H1 (cell line): Measurements from ENCODE around the gene LAD1. TPM values are rescaled to one million over a fixed set of nuclear protein-coding genes. Genes with fewer than 3 reads are reported as not detected.
A peak's percentile ranks its signal among the peaks of the same experiment; 100 is the strongest.

Experiments used
- CTCF ChIA-PET: fragments of 300-600 bp; sonication (Branson Sonifier 250); formaldehyde crosslinking; loops from one replicate; lab custom pipeline; 2021; ENCODE audit not compliant: partially characterized antibody; lab: Charles Lee
- POLR2A ChIA-PET: fragments of 300-600 bp; sonication (Branson Sonifier 250); formaldehyde crosslinking; loops from one replicate; lab custom pipeline; 2021; ENCODE audit warnings: inconsistent platforms; ENCODE audit not compliant: partially characterized antibody; lab: Charles Lee
- DNase-seq, 2 experiments: peaks; one replicate each; pipeline versions ENCODE4 v3.0.0 to v3.0.0-alpha.2; 2010 to 2022; ENCODE audit warnings: low spot score in 2 of 2, low read depth in 1 of 2, mixed read lengths in 1 of 2
- FAIRE-seq: peaks from 2 replicates; lab custom pipeline; 2011; peaks lifted over from hg19 to GRCh38; lab: Jason Lieb, UNC
- H2AFZ ChIP-seq: 2 replicates; pipeline ENCODE4 v1.8.1; 2012; ENCODE audit warnings: low read length, inconsistent platforms
- H2AK5ac ChIP-seq: 2 replicates; pipeline ENCODE4 v1.6.1; 2013; ENCODE audit warnings: low read depth, low read length
- H2BK120ac ChIP-seq: replicated peaks from 2 replicates; pipeline ENCODE3; 2013; ENCODE audit warnings: low read depth, low read length, inconsistent platforms
- H2BK12ac ChIP-seq: 2 replicates; pipeline ENCODE4 v1.6.1; 2013; ENCODE audit warnings: low read depth, low read length
- H2BK15ac ChIP-seq: 2 replicates; pipeline ENCODE4 v1.6.1; 2013; ENCODE audit warnings: low read length
- H2BK20ac ChIP-seq: 2 replicates; pipeline ENCODE4 v1.6.1; 2013; ENCODE audit warnings: low read length
- H2BK5ac ChIP-seq: 2 replicates; pipeline ENCODE4 v1.6.1; 2013; ENCODE audit warnings: low read depth, low read length
- H3K14ac ChIP-seq: 2 replicates; pipeline ENCODE4 v1.6.1; 2013; ENCODE audit warnings: inconsistent platforms; ENCODE audit not compliant: insufficient read length
- H3K18ac ChIP-seq: 2 replicates; pipeline ENCODE4 v1.6.1; 2013; ENCODE audit warnings: low read length; ENCODE audit errors: extremely low read depth
- H3K23ac ChIP-seq: 2 replicates; pipeline ENCODE4 v1.6.1; 2013; ENCODE audit warnings: inconsistent platforms; ENCODE audit not compliant: insufficient read length
- H3K23me2 ChIP-seq: 2 replicates; pipeline ENCODE4 v1.6.1; 2013; ENCODE audit warnings: low read depth, low read length
- H3K27ac ChIP-seq: 2 replicates; pipeline ENCODE4 v1.6.1; 2011; ENCODE audit warnings: low read depth, low read length, inconsistent platforms
- H3K27me3 ChIP-seq, 4 experiments: replicated peaks in 1 of 4; 1 replicate in 1 of 4; 2 replicates in 3 of 4; pipeline versions ENCODE4 v1.6.1 to v1.8.1; 2011 to 2013; ENCODE audit warnings: low read length in 3 of 4, mild to moderate bottlenecking in 3 of 4, inconsistent platforms in 2 of 4, mixed read lengths in 2 of 4, moderate library complexity in 1 of 4; ENCODE audit not compliant: control insufficient read depth in 3 of 4, insufficient read depth in 3 of 4; ENCODE audit errors: extremely low read depth in 1 of 4
- H3K36me3 ChIP-seq, 4 experiments: 2 replicates each; pipeline versions ENCODE4 v1.6.1 to v1.8.1; 2011 to 2013; ENCODE audit warnings: mild to moderate bottlenecking in 4 of 4, low read length in 3 of 4, moderate library complexity in 2 of 4, control low read depth in 1 of 4, inconsistent platforms in 1 of 4; ENCODE audit not compliant: insufficient read depth in 4 of 4, control insufficient read depth in 2 of 4
- H3K4ac ChIP-seq: replicated peaks from 2 replicates; pipeline ENCODE3; 2013; ENCODE audit warnings: low read length, low read depth, mixed read lengths, inconsistent platforms; ENCODE audit not compliant: insufficient read length
- H3K4me1 ChIP-seq, 4 experiments: replicated peaks in 1 of 4; 1 replicate in 1 of 4; 2 replicates in 3 of 4; pipeline versions ENCODE4 v1.6.1 to v1.8.1; 2011 to 2013; ENCODE audit warnings: low read length in 3 of 4, inconsistent platforms in 2 of 4, mixed read lengths in 1 of 4; ENCODE audit not compliant: insufficient read depth in 4 of 4, control insufficient read depth in 3 of 4
- H3K4me2 ChIP-seq, 2 experiments: 2 replicates each; pipeline versions ENCODE4 v1.6.1 to v1.8.1; 2011 to 2013; ENCODE audit warnings: low read depth in 2 of 2, low read length in 2 of 2, control low read depth in 1 of 2, inconsistent platforms in 1 of 2, mild to moderate bottlenecking in 1 of 2; ENCODE audit not compliant: insufficient read depth in 1 of 2
- H3K4me3 ChIP-seq, 4 experiments: fragments of 200-600, 300-600 bp in 1 of 4; sonication (generic), shearing (Covaris generic), sonication (Bioruptor Twin) in 1 of 4; 2 replicates each; pipeline versions ENCODE4 v1.5.1 to v1.8.1; 2011 to 2016; ENCODE audit warnings: low read length in 4 of 4, low read depth in 3 of 4, control low read depth in 2 of 4, inconsistent platforms in 2 of 4, mild to moderate bottlenecking in 2 of 4, mixed read lengths in 1 of 4, moderate library complexity in 1 of 4; ENCODE audit not compliant: insufficient read depth in 2 of 4; ENCODE audit errors: extremely low read depth in 1 of 4
- H3K56ac ChIP-seq: replicated peaks from 2 replicates; pipeline ENCODE3; 2013; ENCODE audit warnings: low read depth, mild to moderate bottlenecking, mixed read lengths, low read length, inconsistent platforms; ENCODE audit not compliant: insufficient read length
- H3K79me1 ChIP-seq: 2 replicates; pipeline ENCODE4 v1.6.1; 2013; ENCODE audit warnings: low read depth, low read length, control low read depth
- H3K79me2 ChIP-seq, 2 experiments: 2 replicates each; pipeline versions ENCODE4 v1.6.1 to v1.8.1; 2012 to 2013; ENCODE audit warnings: low read length in 2 of 2, mild to moderate bottlenecking in 2 of 2, inconsistent platforms in 1 of 2; ENCODE audit not compliant: insufficient read depth in 2 of 2, control insufficient read depth in 1 of 2
- H3K9ac ChIP-seq, 4 experiments: replicated peaks in 1 of 4; 1 replicate in 1 of 4; 2 replicates in 3 of 4; pipeline versions ENCODE4 v1.6.1 to v1.8.1; 2011 to 2013; ENCODE audit warnings: low read depth in 3 of 4, low read length in 3 of 4, control low read depth in 2 of 4, mild to moderate bottlenecking in 2 of 4, moderate library complexity in 2 of 4, inconsistent platforms in 1 of 4; ENCODE audit errors: extremely low read depth in 1 of 4
- H3K9me3 ChIP-seq, 2 experiments: 2 replicates each; pipeline versions ENCODE4 v1.6.1 to v1.8.1; 2012 to 2013; ENCODE audit warnings: mild to moderate bottlenecking in 2 of 2, moderate library complexity in 2 of 2, control low read depth in 1 of 2, inconsistent platforms in 1 of 2, low read depth in 1 of 2, low read length in 1 of 2, mixed read lengths in 1 of 2; ENCODE audit not compliant: insufficient read depth in 2 of 2
- H4K20me1 ChIP-seq, 2 experiments: replicated peaks in 1 of 2; 2 replicates each; pipeline versions ENCODE3 to v1.8.1; 2011 to 2013; ENCODE audit warnings: inconsistent platforms in 2 of 2, low read length in 2 of 2, mild to moderate bottlenecking in 1 of 2; ENCODE audit not compliant: insufficient read depth in 2 of 2, control insufficient read depth in 1 of 2
- H4K5ac ChIP-seq: 2 replicates; pipeline ENCODE4 v1.6.1; 2013; ENCODE audit warnings: low read length, low read depth, mixed read lengths, inconsistent platforms; ENCODE audit not compliant: insufficient read length
- H4K8ac ChIP-seq: 2 replicates; pipeline ENCODE4 v1.8.0; 2013; ENCODE audit warnings: mild to moderate bottlenecking, moderate library complexity, low read length, inconsistent platforms; ENCODE audit not compliant: insufficient read depth; ENCODE audit errors: extremely low read depth
- H4K91ac ChIP-seq: replicated peaks from 2 replicates; pipeline ENCODE3; 2013; ENCODE audit warnings: low read length, mixed read lengths, inconsistent platforms; ENCODE audit not compliant: insufficient read length
- CBX8 ChIP-seq: fragments of 300-800, 300-1000 bp; sonication (generic); IDR thresholded peaks from 2 replicates; pipeline ENCODE4 v1.7.1; 2016; ENCODE audit warnings: low read depth, low read length, borderline replicate concordance
- CHD2 ChIP-seq: IDR thresholded peaks from 2 replicates; pipeline ENCODE4 v1.6.1; 2012; ENCODE audit warnings: low read length, improper control_type of control experiment
- CREB1 ChIP-seq: IDR thresholded peaks from 2 replicates; pipeline ENCODE4 v1.6.1; 2012; ENCODE audit warnings: inconsistent platforms
- CTBP2 ChIP-seq: IDR thresholded peaks from 2 replicates; pipeline ENCODE4 v1.7.0; 2011; ENCODE audit warnings: borderline replicate concordance, mild to moderate bottlenecking, moderate library complexity, mixed read lengths, low read length; ENCODE audit not compliant: insufficient read depth, insufficient read length
- WGBS, 2 experiments: shearing (Covaris generic) in 1 of 2; methylation state at CpG; one replicate each; pipeline versions ENCODE4 v1.1.6 to v1.1.7; 2013 to 2015; ENCODE audit warnings: low lambda C conversion rate in 2 of 2, mixed read lengths in 2 of 2, inconsistent platforms in 1 of 2, low coverage in 1 of 2, missing lambda C conversion rate in 1 of 2; ENCODE audit not compliant: insufficient replicate concordance in 2 of 2, insufficient coverage in 1 of 2, insufficient read length in 1 of 2; ENCODE audit errors: extremely low coverage in 1 of 2, missing lambda C conversion rate in 1 of 2; 5-methylcytosine and 5-hydroxymethylcytosine counted together
- polyA plus RNA-seq, 7 experiments: library from polyadenylated mRNA; depleted of rRNA in 3 of 7; stranded (reverse) in 5 of 7; unstranded in 2 of 7; fragments of >200 nt in 5 of 7; fragments of 200-250 nt in 2 of 7; gene quantifications; 1 replicate in 5 of 7; 2 replicates in 1 of 7; 4 replicates in 1 of 7; pipeline versions ENCODE4 v1.2.1 to v1.2.3, GENCODE V29; 2011 to 2013; ENCODE audit warnings: missing spikeins in 2 of 7, mixed read lengths in 2 of 7
- total RNA-seq: library from RNA; stranded (reverse); fragmentation: NEBNext Ultra II Directional; extraction: Animal tissue kit (Norgen Biotek cat#: 25700); gene quantifications from 2 replicates; pipeline ENCODE4 v1.2.1, GENCODE V29; 2021
- TF ChIP-seq, protein P1 (sequence below): IDR thresholded peaks from 2 replicates; pipeline ENCODE4 v1.6.1; 2012; ENCODE audit warnings: low read length, inconsistent platforms

LAD1 gene
- total and polyA plus RNA-seq, 2 of the 8 experiments (the other 6 are each of a cell fraction or from before 2014, with no cell fraction given), result 9.3 to 32.8 TPM

DNA sequence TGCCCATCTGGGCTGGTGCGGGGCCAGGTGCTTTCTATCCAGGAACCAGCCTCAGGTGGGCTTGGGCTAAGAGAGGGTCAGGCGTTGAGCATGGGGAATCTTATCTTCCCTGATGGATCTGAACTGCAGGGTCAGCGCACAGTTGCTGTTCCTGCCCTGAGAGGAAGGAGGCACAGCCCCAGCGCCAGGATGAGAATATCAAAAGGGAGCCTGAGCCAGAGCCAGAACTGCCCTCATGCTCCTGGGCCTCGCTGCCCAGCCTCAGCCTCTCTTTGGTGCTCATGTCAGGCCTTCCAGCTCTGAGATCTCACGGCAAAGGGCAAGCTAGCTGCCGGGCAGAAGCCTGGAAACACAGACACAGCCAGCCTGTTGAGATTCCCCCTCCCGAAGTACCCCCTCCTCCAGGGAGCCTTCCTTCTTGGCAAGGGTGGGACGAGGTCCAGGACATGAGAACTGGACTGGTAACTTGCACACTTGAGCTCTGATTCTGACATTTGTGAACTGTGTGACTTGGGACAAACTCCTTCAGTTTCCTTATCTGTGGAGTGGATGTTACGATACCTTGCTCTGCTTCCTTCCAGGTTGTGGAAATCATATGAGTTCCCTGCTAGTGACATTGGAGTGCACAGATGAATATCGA is 1.2 kb upstream of the LAD1 start:
- H3K79me2 ChIP-seq, result peaks cover 0 to 3% of the 10 kb centered on the region in 2 experiments; a peak in 1 of 4 replicates
- H3K4me2 ChIP-seq, result peak overlapping the region; percentile 74 to 80
- no peak overlapping the region for H3K9ac ChIP-seq
- H2BK20ac ChIP-seq, result no peak overlapping the region
- peak overlapping the region; percentile 55; the same call in 1 of the 2 replicates for H3K18ac ChIP-seq
- no peak overlapping the region for H4K8ac ChIP-seq
- H3K23ac ChIP-seq, result no peak overlapping the region
- H3K23me2 ChIP-seq, result peaks cover 5% of the 10 kb centered on the region; the same call in 1 of the 2 replicates
- POLR2A ChIA-PET, result interaction anchor here (0.6 to 2.2 kb wide), 13 partner anchors 10 to 395 kb away, joined by 3 to 13 read pairs (median 5); partner anchors contain the start of gene PHLDA3
- CTCF ChIA-PET, result interaction anchor here (0.8 to 14.7 kb wide), 12 partner anchors 10 to 146 kb away, joined by 3 to 371 read pairs (median 4); partner anchors contain the start of gene TNNT2
- WGBS, 2 experiments, result 83% methylated on average over 10 of the region's 11 CpGs; no CpG with 5 or more reads in 1 of the 2 experiments
- peak overlapping the region; percentile 48; the same call in 1 of the 2 replicates for H2BK15ac ChIP-seq
- TF ChIP-seq CHD2 (no peak), CREB1 (no peak), CTBP2 (no peak), CBX8 (no peak)
- TF ChIP-seq, protein P1, sequence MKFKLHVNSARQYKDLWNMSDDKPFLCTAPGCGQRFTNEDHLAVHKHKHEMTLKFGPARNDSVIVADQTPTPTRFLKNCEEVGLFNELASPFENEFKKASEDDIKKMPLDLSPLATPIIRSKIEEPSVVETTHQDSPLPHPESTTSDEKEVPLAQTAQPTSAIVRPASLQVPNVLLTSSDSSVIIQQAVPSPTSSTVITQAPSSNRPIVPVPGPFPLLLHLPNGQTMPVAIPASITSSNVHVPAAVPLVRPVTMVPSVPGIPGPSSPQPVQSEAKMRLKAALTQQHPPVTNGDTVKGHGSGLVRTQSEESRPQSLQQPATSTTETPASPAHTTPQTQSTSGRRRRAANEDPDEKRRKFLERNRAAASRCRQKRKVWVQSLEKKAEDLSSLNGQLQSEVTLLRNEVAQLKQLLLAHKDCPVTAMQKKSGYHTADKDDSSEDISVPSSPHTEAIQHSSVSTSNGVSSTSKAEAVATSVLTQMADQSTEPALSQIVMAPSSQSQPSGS, result no peak
- peak overlapping the region; percentile 44; the same call in 1 of the 2 replicates for H2BK12ac ChIP-seq
- no peak overlapping the region for H3K14ac ChIP-seq
- H3K27me3 ChIP-seq, result peaks cover 0 to 12% (median 2%) of the 10 kb centered on the region in 4 experiments; a peak in 5 of 7 replicates
- H3K4me1 ChIP-seq, result peaks cover 3 to 19% (median 14%) of the 10 kb centered on the region in 4 experiments
- H3K56ac ChIP-seq, result no peak overlapping the region
- no peak overlapping the region for H3K27ac ChIP-seq
- H3K79me1 ChIP-seq, result peaks cover 2% of the 10 kb centered on the region
- H2AK5ac ChIP-seq, result no peak overlapping the region
- no peak overlapping the region for H2BK120ac ChIP-seq
- no peaks in the 10 kb centered on the region for H3K36me3 ChIP-seq
- FAIRE-seq (no peak), DNase-seq (no peak)
- peak overlapping the region in 3 of 4 experiments; percentile 51 to 74 (median 64); a peak in 4 of 8 replicates for H3K4me3 ChIP-seq
- H2AFZ ChIP-seq, result no peak overlapping the region
- H2BK5ac ChIP-seq, result peak overlapping the region; percentile 5; the same call in 1 of the 2 replicates
- H4K91ac ChIP-seq, result peak overlapping the region; percentile 22
- H3K9me3 ChIP-seq, result no peaks in the 10 kb centered on the region
- H4K5ac ChIP-seq, result no peak overlapping the region
- peaks cover 0 to 3% of the 10 kb centered on the region in 2 experiments for H4K20me1 ChIP-seq
- no peak overlapping the region for H3K4ac ChIP-seq
